ENCODE measurements around the gene MGAT3. TPM values are rescaled to one million over a fixed set of nuclear protein-coding genes. Genes with fewer than 3 reads are reported as not detected.
A peak's percentile ranks its signal among the peaks of the same experiment; 100 is the strongest.

MGAT3 gene
- total and polyA plus RNA-seq, 9 of the 15 experiments (the other 6 are each of a cell fraction or from before 2014, with no cell fraction given): 0.10 to 11.5 (median 4.6) TPM

GRCh38 chr22:39534591-39535356 is 78.0 kb downstream of the MGAT3 start (continued):
- no peak for TF ChIP-seq PKNOX1 (IDR thresholded peaks at IDR 0.05)
- TF ChIP-seq MAZ (CRISPR knock-in tag; conservative IDR thresholded peaks at IDR 0.05 in 1 of 2, IDR thresholded peaks at IDR 0.05 in 1 of 2): peak in 1 of 2 experiments; percentile 66; a peak in 3 of 4 replicates
- TF ChIP-seq DNMT1 (IDR thresholded peaks at IDR 0.05): no peak
- peak; percentile 77; the same call in 1 of the 2 replicates for TF ChIP-seq SMC3 (conservative IDR thresholded peaks at IDR 0.05; ENCODE audit: insufficient read depth, low read depth, low read length)
- peak; percentile 20; the same call in 1 of the 2 replicates for TF ChIP-seq PHF8 (IDR thresholded peaks at IDR 0.05; ENCODE audit: borderline replicate concordance, low read length)
- no peak for TF ChIP-seq BDP1 (IDR thresholded peaks at IDR 0.05; ENCODE audit: insufficient read depth, insufficient read length)
- peak; percentile 60 for TF ChIP-seq ZBTB33 (CRISPR knock-in tag; IDR thresholded peaks at IDR 0.05)
- no peak for TF ChIP-seq RERE (CRISPR knock-in tag; IDR thresholded peaks at IDR 0.05; ENCODE audit: borderline replicate concordance)
- peak; percentile 77 to 84 (median 79) for TF ChIP-seq CTCF (IDR thresholded peaks at IDR 0.05 in 2 of 3, conservative IDR thresholded peaks at IDR 0.05 in 1 of 3; ENCODE audit: insufficient read depth in 2 of 3, low read depth in 1 of 3, low read length in 3 of 3)
- TF ChIP-seq E2F6 (IDR thresholded peaks at IDR 0.05; ENCODE audit: borderline replicate concordance in 1 of 2, extremely low read depth in 1 of 2, insufficient read depth in 1 of 2, insufficient read length in 1 of 2, low read depth in 1 of 2, low read length in 1 of 2, poor library complexity in 1 of 2, severe bottlenecking in 1 of 2): peak in 1 of 2 experiments; percentile 32
- TF ChIP-seq GATAD2A (IDR thresholded peaks at IDR 0.05): peak; percentile 62; the same call in 1 of the 2 replicates
- TF ChIP-seq PCBP1 (IDR thresholded peaks at IDR 0.05; ENCODE audit: low read depth, low read length, poor library complexity, severe bottlenecking): peak; percentile 59
- peak; percentile 24 for TF ChIP-seq DACH1 (IDR thresholded peaks at IDR 0.05; ENCODE audit: partially characterized antibody)
